Tibial nerve (tissue), 3 donors: Measurements from ENCODE around the gene NOD2.

Experiments
- EP300 ChIP-seq, 2 donors: sonication (generic); formaldehyde crosslinking; IDR thresholded peaks; one replicate each; pipeline ENCODE4 v1.6.1; 2017; ENCODE audit warnings: antibody characterized with exemption in 2 of 2, mild to moderate bottlenecking in 1 of 2
- POLR2A ChIP-seq, 2 donors: fragments of 450-650 bp; IDR thresholded peaks; one replicate each; pipeline ENCODE4 v1.6.1; 2017; ENCODE audit warnings: antibody characterized with exemption in 2 of 2, mild to moderate bottlenecking in 2 of 2, moderate library complexity in 2 of 2

DNA sequence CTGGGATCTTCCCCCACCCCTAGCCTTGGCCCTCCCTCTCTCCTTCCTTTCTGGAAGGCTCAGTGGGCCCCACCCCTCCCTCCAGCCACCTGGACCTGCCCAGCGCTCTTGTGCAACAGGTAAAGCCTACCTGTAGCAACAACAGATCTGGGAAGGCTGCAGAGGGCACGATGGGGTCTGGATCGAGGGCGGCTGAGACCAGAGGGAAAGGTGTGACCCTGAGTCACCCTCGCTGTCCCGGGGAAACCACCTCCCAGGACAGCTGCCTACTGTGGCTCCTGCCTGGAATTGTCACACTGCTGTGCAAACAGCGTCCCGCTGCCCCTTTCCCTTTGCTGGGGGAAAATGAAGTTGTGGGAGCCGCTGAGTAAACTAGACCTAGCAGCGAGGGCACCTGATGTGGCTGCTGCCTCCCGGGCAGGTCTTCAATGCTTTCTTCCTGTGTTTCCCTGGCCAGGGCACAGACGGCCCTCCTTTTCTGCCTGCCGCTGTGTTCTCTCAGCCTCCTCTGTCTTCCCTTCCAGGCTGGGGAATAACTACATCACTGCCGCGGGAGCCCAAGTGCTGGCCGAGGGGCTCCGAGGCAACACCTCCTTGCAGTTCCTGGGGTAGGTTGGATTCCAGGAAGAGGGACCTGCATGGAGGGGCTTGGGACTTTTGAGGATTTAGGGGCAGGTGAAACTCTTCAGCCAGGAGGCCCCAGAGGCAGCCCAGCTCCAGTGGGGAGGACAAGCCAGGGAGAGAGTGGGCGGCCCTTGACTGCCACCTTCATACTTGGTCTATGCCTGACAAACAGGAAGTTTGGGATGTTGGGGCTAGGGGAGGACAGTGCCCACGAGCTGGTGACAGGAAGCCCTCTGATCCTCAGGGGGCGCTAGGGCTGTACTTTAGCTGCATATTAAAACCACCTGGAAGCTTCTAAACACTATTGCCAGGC lies 26.3 kb downstream of the NOD2 start:
- TF ChIP-seq EP300 (IDR thresholded peaks at IDR 0.05): no peak
- TF ChIP-seq POLR2A (IDR thresholded peaks at IDR 0.05): no peak
